Esophagus muscularis mucosa (tissue), 3 donors: ENCODE data around the gene XXYLT1.

ENCODE experiments used
- CTCF ChIP-seq, 3 experiments: fragments of 200-600 bp in 2 of 3; fragments of 450-650 bp in 1 of 3; sonication (generic) in 2 of 3; IDR thresholded peaks; one replicate each; pipeline ENCODE4 v1.5.1; 2017 to 2019; ENCODE audit warnings: antibody characterized with exemption in 3 of 3, mild to moderate bottlenecking in 2 of 3, moderate library complexity in 1 of 3
- POLR2A ChIP-seq: fragments of 450-650 bp; IDR thresholded peaks from one replicate; pipeline ENCODE4 v1.6.1; 2017; ENCODE audit warnings: antibody characterized with exemption, moderate library complexity, mild to moderate bottlenecking, low read depth
- POLR2AphosphoS5 ChIP-seq, 2 donors: sonication (generic); formaldehyde crosslinking; IDR thresholded peaks; one replicate each; pipeline ENCODE4 v1.6.1; 2017; ENCODE audit warnings: antibody characterized with exemption in 2 of 2

GRCh38 chr3:195072916-195073564 is 197.9 kb downstream of the XXYLT1 start:
- TF ChIP-seq CTCF (IDR thresholded peaks at IDR 0.05) (no peak), POLR2AphosphoS5 (IDR thresholded peaks at IDR 0.05) (no peak), POLR2A (no peak)
